NCI-H748 (cell line): ENCODE results near the gene RPTOR.

Experiments used
- DNase-seq: peaks from one replicate; lab custom pipeline; 2025; ENCODE audit not compliant: unreplicated experiment; lab: John Stamatoyannopoulos, UW

Gene RPTOR

DNA sequence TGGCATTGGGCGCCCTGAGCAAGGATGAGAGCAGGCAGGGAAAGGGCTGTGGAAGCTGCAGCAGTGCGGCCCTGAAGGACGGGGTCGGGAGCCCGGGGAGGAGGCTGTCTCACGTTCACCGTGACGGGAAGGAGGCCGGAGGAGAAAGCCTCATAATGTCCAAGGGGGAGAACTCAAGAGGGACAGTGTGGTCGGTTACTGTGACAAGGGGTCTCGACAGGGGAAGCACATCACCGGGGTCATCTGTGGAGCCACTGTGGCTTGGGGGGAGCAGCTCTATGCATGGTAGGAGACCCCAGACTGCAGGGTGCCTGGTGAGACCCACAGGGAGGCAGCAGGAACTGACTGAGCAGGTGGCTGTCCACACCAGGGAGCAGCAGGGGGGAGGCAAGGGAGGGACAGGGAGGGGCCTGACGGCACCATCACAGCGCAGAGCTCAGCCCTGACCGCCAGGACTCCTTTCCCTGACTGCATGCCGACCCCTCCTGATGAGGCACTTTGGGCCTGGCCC lies 292.4 kb downstream of the RPTOR start:
- DNase-seq: no peak

DNA sequence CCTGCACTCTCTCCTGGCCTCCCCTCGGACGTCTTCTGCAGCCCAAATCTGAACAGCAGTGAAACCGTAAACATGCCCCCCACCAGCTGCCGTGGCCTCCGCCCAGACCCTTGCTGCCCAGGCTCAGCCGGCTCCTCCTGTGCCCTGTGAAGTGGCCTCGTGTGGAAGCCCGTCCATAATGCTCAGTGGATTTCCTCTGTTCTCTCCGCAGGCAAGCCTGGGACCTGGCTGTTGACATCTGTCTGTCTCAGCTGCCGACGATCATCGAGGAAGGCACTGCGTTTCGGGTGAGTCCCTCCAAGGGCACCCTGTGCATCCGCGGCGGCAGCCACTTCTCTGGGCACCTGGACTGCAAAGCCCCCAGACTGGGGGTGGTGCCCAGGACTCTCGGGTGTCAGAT lies 293.1 kb downstream of the RPTOR start:
- DNase-seq: no peak

DNA sequence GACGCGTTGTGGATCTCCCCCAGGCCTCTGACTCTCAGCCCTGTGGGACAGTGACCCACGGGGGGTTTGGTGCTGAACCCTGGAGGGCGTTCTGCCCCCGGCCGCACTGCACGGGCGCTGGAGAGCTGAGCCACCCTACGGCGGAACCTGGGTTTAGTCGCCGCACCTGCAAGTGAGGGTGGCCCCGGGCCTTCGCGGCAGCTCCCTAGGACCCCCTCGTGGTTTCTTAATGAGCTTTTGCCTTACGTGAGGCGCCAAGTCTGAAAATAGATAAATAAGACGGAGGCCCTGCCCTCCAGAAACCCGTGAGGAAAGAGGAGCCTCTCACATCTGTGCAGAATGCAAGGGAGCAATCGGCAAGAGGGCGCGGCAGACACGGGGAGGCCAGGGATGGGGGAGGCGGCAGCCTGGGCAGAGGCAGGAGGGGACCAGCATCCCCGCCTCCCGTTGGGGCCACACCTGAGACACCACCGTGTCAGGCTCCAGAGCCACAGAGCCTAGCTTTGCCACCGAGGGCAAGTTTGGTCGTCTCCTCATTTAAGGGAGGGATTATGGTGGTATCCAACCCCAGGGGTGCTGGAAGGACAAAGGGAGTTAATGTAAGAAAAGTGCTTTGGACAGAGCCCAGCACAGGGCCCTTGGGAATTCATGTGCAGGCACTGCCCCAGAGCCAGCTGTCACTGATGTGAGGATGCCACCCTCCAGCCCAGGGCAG lies 293.8 kb downstream of the RPTOR start:
- DNase-seq: no peak

DNA sequence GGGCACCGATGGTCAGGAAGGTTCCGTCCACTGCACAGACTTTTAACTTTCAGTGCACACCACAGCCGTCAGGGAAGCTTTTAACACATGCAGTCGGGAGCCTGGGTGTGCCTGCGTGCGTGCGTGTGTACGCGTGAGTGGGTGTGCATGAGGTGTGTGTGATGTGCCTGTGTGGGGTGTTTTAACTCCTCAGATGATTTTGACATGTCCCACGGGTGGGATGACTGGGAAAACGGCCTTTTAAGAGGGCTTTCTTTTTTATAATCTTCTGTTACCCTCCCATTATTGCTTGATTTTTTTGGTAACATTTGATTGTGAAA lies 294.3 kb downstream of the RPTOR start:
- DNase-seq: no peak

DNA sequence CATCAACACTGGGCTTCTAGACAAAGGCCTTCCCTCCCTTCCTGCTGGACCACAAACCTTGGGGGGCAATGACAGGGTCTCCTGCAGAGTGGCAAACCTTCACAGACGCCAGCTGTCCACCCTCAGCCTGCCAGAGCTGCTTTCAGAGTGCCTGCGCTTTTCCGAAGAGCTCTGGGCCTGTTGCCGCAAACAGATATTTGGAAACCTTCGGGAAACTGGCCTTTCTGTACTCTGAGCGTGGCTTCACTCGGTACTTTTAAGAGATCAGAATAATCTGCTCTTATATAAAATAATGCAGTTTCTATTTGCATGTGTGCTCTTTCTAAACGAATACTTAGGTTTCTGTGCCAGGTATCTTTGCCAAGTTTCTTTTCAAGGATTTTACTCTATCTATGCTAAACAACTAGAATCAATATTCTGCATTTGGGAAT lies 294.9 kb downstream of the RPTOR start:
- DNase-seq: no peak

DNA sequence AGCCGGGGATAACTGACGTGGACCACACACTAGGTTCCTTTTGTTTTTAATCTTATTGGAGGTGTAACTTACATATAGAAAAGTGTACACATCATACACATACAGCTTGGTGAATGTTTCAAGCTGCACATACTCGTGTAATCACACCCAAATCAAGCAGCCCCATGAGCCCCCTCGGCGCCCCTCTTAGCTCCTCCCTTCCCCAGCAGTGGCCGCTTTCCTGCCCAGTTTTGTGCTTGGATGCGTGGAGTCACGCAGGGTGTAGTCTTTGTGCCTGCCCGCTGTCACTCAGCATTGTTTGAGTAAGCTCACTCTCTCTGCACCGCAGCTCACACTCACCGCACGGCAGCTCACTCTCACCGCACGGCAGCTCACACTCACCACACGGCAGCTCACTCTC lies 295.3 kb downstream of the RPTOR start:
- no peak for DNase-seq

DNA sequence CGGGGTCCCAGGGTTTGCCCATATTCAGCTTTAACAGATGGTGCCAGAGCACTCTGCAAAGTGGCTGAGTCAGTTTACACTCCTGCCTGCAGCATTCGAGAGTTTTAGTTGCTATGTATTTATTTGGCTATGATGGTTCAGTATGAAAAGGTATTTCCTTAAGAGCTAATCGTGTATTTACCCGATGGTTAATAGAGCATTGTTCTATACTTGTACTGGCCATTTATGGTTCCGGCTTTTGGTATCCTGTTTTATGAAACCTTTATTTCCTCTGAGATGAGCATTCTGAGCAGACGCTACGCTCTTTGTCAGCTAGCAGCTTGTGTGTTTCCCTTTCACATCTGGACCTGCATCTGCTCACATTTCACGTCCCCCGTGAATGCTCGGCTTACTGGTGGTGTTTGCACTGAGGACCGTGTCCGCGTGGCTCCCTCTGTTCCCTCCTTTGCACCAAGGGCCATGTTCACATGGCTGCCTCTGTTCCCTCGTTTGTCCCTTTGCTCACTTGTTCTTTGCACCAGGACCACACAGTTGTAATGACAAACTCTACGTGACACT lies 297.9 kb downstream of the RPTOR start:
- DNase-seq: peak; percentile 6

DNA sequence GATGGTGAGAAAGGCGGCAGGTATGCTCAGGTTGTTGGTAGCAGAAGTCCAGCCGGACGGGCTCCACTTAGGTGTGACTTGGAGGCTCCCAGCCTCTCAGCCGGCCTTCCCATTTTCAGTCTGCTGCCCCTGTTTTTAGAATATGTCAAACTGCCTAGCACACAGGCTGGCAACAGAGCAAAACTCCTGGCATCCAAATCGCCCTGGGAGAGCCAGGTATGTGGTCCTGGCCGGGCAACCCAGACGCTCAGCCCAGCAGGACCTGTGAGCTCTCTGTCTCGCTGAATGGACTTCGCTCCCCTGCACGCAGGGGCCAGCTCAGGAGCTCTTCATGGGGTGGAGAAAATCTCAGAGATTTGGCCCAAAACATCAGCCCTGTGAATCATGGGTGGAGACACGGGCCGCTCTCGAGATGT lies 299.1 kb downstream of the RPTOR start:
- no peak for DNase-seq

DNA sequence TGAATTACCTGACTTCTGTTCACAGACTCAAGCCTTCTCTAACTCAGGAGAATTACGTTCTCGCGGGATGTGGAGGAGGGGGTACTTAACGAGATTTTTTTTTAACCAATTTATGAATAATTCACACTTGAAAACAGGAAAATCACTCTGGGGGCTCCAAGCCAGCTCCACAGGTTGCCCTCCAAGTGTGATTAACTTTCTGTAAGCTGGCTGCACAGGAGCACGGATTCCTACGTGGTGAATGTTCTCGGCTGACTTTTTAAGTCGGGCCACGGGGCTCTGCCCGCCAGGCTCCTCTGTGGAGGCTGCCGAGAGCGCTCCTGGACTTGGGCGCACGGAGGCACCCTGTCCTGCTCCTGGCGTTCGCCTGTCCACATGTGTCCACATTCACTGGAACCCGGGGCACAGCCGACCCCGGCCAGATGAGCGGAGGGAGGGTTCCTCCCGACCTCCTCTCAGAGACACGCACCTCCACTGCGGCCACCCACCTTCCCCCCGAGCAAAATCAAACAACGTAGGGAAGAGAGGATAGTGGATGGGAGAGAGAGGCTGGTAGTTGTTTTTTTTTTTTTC lies 299.9 kb downstream of the RPTOR start:
- DNase-seq: no peak

DNA sequence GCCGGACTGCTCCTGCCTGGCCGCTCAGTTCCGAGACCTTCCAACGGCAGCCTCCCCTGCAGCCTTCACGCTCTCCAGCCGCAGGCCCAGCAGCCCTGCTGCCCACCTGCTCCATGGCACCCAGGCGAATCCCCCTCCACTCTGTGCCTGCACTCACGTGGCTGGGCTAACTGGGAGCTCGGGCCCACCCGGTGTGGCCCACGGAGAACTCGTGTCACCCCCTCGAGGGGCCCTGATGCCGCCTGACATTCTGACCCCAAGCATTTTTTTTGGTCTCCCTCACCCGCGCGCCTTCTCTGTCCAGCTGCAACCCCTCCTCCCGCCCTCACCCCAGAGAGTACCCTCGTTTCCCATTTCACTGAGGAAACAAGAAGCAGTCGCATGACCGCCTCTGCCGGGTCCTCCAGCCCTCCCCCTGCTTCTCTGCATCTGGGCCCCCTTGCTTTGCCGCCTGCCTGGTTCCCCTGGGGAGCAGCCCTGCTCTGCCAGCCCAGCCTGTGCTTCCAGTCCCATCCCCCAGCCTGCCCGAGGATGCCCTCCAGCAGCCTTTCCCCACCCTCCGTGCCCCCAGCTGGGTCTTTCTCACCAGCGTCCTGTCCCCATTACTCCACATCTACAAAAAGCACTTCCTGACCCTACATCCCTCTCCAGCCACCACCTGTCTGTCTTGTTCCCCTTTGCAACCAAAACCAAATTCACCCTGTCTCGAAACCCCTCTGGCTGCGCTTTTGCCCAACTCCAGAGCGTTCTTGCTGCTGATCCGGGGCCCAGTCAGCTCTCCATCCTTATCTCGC lies 300.6 kb downstream of the RPTOR start:
- DNase-seq: no peak

DNA sequence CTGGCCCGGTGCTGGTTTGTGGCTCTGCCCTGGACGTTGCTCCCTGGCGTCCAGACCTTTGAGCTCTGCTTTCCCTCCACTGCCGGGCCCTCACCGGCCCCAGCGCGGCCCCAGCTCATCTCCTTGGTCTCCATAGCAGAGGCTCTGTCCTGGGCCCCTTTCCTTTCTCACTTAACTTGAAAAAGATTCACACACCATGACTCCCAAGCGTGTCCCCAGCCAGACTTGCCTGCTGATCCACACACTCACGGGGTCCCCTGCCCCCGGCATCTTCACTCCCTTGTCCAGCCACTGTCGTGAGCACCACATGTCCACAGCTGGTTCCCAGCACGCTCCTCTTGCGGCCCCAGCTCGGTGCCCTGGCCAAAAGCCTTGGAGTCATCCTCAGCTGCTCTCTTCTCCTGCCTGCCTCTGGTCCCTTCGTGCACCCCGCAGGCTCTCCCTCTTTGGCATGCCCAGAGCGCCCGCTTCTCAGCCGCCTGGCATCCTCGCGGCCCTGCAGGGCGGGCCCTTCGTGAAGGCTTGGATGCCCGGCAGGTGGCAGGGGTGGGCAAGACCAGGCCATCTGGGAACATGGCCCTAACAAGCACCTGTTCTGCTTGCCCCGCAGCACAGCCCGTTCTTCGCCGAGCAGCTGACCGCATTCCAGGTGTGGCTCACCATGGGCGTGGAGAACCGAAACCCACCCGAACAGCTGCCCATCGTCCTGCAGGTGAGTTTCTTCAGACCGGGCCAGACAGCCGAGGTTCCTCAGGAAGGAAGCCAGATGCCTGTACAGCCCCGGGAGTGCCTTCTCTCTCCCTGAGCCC lies 301.4 kb downstream of the RPTOR start:
- no peak for DNase-seq

DNA sequence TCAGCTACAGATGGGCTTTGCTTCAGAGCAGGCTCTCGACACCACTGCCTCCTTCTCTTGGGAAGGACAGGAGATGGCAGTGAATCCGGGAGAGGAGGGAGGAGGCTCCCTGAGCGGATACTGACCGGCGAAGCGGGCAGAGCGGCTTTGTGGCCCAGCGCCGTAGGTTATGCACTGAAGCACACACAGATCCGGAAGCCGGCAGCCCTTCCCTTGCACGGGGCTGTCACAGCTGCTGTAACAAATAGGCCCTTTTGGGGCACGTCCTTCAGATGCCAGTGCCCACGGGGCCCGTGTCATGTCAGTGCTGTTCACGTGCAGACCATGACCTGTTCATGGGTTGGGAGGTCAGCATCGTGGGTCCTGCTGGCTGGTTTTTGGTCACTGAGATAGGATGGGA lies 302.3 kb downstream of the RPTOR start:
- DNase-seq: no peak

DNA sequence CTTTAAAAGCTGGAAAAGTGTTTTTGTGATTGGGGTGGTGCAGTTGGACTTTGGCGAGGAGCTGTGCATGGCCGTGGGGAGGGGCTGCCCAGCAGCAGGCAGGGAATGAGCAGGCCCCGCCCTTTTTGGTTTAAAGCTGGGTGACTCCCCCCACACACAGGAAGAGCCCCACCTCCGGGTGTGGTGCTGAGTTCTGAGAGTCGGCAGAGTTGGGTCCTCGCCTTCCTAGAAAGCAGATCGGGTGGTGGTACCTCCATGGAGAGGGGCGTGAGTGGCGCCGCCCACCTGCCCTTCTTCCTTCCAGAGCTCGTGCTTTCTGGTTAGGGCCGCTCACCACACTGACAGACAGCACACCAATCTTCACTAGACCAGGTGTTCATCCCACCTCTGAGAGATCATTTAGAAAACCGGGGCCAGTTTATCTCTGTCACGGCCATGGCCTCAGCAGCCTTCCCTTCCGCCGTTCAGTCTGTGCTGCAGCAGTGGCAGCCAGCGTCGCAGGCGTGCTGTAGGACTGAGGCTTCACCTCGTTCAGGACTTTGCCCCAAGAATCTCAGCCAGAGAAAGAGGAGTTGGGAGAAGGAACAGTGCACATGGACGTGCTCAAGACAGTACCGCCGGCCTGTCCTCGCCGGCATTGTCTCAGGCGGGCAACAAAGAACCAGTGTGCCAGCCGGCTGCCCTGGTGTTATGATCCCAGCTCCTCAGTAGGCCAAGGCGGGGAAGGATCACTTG lies 303.0 kb downstream of the RPTOR start:
- DNase-seq: no peak

DNA sequence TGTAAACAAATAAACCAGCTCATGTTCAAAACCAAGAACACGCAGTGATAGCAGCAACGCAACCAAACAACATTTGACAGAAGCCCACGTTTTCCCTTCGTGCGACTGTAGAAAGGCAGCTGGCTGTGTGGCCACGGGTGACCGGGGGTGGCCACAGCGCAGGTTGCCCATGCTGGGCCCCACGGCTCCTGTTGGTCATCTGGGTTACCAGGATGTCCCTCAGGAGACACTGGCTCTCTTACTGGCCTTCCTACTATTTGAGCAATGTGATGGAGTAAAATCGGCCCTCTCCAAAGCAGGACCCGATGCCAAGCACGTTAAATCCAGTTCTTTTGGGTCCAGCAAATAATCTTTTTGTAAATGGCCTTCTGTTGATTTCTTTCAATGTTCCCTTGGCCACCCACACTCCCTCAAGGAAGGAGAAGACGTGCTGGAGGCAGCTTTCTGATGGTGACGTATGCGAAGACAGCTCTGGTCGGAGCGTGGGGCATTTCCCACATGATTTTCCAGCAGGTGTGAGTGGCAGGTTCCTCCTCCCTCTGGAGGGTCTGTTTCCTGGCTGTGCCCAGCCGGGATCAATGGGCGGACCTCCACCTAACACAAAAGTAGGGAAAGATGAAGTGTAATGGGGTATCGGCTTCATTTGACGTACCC lies 303.9 kb downstream of the RPTOR start:
- DNase-seq: no peak

DNA sequence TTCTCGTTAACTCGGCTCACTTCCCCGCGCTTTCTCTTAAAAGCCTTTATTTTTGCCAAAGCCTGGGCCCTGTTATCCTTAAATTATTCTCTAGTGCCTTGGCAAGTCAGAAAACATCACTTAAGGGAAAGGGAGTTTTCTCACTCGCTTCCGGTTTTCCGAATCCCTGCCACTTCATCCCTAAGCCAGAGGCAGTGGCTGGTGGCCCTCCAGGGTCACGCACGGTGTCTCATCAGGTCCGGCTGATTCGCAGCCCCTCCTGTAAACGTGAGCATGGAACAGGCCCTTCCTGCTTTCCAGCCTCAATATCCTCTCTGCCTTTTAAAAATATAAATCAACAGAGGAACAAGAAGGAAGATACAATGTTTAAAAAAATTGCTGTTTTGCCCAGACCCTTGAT lies 304.5 kb downstream of the RPTOR start:
- no peak for DNase-seq

DNA sequence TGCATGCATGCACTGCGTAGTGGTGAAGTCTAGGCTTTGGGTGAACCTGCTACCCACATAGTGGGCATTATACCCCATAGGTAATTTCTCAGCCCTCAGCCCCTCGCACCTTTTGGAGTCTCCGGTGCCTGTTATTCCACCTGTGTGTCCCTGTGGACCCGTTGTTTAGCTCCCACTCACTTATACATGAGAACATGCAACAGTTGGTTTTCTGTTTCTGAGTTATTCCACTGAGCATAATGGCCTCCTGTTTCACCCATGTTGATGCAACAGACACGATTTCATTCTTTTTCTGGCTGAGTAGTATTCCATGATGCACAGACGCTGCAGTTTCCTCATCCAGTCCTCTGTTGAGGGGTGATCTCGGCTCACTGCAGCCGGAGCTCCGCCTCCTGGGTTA lies 305.5 kb downstream of the RPTOR start:
- DNase-seq: no peak

DNA sequence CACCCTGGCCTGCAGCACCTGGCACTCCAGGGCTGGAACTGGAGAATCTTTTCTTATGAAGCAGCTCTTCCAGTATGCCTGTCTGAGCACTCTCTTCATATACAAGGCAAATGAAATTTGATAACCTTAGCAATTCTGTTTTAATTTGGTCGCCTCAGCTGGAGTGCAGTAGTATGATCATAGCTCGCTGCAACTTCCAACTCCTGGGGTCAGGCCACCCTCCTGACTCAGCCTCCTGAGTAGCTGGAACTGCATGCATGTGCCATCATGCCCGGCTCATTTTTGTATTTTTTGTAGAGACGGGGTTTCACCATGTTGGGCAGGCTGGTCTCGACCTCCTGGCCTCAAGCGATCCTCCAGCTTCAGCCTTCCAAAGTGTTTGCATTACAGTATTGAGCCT lies 306.2 kb downstream of the RPTOR start:
- peak; percentile 21 for DNase-seq

DNA sequence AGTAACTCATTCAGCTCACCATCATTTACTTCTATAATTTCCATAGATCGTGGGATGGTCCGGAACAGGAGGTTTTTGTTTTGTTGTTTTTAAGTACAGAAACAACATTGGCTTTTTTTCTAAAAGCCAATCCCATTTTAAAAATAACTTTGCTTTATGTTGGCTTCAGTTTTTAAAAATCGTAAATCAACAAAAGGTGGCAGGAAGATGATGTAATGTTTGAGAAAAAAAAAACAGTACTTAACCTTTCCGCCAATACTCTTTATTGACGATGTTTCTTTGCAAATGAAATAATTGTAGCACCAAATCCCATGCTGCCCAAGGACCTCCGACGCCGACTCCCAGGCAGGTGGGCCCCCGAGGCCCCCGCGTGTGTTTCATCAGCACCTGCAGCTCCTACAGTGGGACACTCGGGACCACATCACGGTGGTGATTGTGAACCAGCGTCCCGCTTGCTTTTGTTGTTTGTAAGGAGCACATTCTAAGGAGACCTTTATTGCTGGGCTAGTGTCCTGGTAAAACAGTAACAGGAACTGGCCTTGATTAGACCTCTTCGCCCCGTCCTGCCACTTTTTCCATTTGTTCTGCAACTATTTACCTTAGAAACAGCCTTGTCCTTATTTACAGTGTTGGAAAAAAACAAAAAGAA lies 306.8 kb downstream of the RPTOR start:
- peak; percentile 16 for DNase-seq

DNA sequence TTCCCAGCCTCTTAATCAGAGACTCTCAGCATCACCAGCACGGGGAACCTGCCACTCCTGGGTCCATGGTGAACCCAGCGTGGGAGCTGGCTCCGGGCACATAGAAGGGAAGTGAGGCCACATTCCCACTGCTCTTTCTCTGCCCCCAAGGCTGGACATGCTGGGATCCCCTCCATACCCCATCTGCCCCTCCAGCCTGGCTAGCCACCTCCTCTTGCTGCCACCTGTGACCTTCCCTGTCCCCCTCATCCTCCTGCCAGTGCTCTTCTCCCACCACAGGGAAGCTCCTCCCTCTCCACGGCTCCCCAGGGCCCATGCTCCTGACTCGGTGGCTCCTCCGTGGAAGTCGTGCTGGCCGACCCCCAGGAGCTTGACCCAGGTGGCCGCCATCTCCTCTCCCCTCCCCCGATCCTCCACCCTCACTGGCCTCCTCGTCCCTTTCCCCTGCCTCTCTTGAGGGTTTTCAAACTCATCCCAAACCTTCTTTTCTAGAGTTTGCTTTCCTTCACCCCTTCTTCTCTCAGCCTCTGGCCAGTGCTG lies 307.9 kb downstream of the RPTOR start:
- DNase-seq: no peak
